GM04504 (cell line): ENCODE measurements around the gene ELK1.
"Not testable (repeated sequence)": the region's sequence is repeated elsewhere in the genome, so short reads cannot be mapped to it uniquely, and the experiment has no call there.

ENCODE experiments used
- DNase-seq: peaks from one replicate; pipeline ENCODE4 v3.0.0-alpha.2; 2012; ENCODE audit warnings: low read depth

The ELK1 gene, protein sequence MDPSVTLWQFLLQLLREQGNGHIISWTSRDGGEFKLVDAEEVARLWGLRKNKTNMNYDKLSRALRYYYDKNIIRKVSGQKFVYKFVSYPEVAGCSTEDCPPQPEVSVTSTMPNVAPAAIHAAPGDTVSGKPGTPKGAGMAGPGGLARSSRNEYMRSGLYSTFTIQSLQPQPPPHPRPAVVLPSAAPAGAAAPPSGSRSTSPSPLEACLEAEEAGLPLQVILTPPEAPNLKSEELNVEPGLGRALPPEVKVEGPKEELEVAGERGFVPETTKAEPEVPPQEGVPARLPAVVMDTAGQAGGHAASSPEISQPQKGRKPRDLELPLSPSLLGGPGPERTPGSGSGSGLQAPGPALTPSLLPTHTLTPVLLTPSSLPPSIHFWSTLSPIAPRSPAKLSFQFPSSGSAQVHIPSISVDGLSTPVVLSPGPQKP

GRCh38 chrX:47650164-47651042 is at the start of gene ELK1:
TSS of gene ELK1 (minus strand) at chrX:47650563. CDS start at chrX:47641441, 9,122 bp downstream.
- peak; percentile 95 for DNase-seq

GRCh38 chrX:47697181-47697580 is 46.8 kb upstream of the ELK1 start:
- no peak for DNase-seq

DNA sequence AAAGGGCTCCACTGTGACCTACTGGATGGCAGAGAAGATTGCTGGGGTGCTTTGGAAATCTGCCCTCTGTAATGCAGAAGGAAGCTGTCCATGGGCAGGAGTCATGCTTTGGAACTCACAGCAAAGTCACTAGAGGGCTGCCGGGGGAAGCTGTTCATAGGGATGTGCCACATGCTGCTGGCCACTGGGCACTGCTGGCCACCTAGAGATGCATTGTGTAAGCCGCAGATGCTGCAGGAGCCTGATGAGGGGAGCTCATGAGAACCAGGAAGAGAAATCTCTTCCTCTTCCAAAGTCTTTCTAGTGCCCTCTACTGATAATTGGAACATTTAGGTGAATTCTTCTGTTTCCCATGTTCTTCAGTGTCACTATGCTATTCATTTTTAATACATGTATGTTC is 39.8 kb upstream of the ELK1 start:
- no peak for DNase-seq

GRCh38 chrX:47687263-47687662 is 36.9 kb upstream of the ELK1 start:
- DNase-seq, result no peak

- DNase-seq, result no peak
These were observed 33.5 kb upstream of the ELK1 start for GRCh38 chrX:47683829-47684205.

DNA sequence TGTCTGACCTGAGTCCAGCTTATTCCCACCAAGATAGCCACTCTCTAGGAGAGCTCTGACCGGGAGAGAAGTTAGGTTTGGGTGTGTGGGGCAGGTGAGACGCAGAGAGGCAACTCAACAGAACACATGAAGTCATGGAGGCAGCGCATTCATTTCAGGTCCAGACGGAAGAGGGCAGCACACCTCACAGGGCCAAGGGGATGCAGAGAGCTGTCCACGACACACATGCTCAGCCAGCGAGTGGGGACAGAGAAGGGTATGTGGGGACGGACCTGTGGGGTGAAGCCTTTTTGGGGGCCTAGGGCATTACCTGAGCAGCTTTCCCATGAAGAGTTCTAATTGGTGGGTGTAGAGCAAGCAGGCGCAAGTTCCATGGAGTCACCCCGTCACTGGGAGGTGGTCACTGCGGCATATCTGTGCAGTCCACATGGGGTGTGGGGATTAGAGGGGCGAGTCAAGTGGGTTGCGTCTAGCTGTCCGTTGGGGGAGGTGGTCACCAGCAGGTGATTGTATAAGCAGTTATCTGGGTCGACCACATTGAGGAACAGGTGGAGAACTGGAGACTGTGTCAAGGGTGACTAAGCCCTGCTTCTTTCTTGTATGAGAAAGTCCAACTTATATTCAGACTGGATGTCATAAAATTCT is 32.9 kb upstream of the ELK1 start:
- no peak for DNase-seq

- not testable (repeated sequence) for DNase-seq
These were observed 25.8 kb upstream of the ELK1 start for GRCh38 chrX:47675959-47676859.

DNA sequence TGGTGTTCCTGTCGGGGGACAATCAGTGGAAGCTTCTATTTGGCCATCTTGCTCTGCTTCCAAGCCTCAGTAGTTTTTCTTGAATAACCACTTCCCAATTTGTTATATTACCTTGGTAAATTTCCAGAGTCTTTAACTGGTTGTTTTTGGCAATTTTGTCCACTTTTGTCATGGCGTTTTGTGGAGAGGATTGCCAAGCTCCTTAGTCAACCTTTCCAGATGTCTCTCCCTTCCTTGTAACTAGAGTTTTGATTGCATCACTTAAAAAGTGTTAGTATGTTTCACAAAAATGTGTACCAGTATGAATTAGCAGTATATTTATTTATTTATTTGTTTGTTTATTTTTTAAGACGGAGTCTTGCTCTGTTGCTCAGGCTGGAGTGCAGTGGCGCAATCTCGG is 24.4 kb upstream of the ELK1 start:
- DNase-seq, result no peak

DNA sequence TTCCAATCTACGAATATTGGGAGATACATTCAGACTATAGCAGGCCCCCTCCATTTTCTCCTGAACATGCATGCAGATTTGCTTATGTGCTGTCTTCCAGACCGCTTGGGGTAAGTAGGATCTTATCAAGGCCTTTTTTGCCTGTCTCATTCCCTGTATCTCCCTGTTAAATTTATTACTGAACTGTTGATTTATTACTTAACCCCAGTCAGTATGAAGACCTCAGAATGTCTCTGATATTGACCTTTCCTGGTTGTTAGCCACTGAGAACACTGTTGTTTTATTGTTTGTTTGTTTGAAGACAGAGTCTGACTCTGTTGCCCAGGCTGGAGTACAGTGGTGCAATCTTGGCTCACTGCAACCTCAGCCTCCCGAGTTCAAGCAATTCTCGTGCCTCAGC is 15.4 kb upstream of the ELK1 start:
- DNase-seq, result not testable (repeated sequence)

DNA sequence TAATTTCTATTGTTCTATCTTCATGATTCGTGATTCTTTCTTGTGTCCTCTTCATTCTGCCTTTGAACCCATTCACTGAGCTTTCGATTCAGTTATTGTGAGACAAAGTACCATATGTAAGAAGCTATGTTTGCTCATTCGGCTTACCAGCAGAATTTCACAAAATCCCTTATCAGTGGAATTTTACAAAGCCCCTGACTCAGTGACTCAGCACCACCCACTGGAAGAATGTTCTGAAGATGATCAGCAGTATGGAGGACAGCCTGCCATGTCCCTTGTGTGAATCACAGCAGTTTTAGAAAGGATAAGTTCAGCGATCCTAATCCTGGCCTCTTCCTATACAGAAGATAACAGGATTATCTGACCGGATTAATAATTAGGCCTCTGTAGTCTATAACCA is 14.4 kb upstream of the ELK1 start:
- DNase-seq, result no peak

GRCh38 chrX:47662144-47662657 is 11.8 kb upstream of the ELK1 start:
- peak; percentile 86 for DNase-seq

GRCh38 chrX:47661539-47661938 is 11.2 kb upstream of the ELK1 start:
- no peak for DNase-seq

DNA sequence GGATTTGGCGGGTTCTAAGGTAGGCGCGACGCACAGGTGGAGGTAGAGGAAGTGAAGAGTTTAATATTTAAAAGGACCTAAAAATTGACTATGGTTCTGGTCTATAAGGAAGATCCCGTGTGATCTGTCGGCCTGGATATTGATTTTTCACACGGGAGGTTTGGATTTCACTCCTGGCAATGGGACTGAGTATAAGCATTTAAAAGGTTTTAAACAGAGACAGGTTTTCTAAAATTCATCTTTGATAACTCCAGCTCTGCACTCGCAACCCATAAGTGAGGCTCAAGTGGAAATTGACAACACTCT is 9.0 kb upstream of the ELK1 start:
- no peak for DNase-seq

- DNase-seq, result peak; percentile 78
These were observed 8.5 kb upstream of the ELK1 start, which contains the start of gene UXT for GRCh38 chrX:47658684-47659420. TSS of gene UXT (minus strand) at chrX:47659180. CDS start at chrX:47658927, 253 bp downstream.

- no peak for DNase-seq
These were observed 7.9 kb upstream of the ELK1 start for GRCh38 chrX:47658301-47658683.

GRCh38 chrX:47651043-47651905 is 911 bp upstream of the ELK1 start:
- no peak for DNase-seq

DNA sequence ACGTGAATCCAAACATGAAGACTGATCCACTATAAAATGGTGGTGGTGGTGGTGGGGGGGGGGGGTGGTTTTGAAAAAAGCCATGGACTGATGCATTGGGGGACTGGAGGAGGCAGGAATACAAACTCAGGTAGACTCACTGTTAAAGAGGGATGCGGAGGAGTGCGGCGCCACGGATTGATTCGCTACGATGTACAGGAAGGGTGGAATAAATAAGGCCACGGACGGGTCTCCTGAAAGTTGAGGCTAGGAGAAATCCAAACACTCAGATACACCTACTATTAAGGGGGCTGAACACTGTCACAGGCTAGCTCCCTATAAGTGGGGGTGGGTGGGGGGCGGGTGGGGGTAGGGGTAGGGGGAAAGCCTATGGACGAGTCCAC is 591 bp downstream of the ELK1 start:
- no peak for DNase-seq

- no peak for DNase-seq
These were observed 1.1 kb downstream of the ELK1 start for GRCh38 chrX:47649271-47649670.

GRCh38 chrX:47648376-47648775 is 2.0 kb downstream of the ELK1 start:
- no peak for DNase-seq

GRCh38 chrX:47646636-47647035 is 3.7 kb downstream of the ELK1 start:
- DNase-seq, result no peak
